H1 (cell line): ENCODE measurements around the gene KCTD11. TPM values are rescaled to one million over a fixed set of nuclear protein-coding genes. Genes with fewer than 3 reads are reported as not detected.

Experiments
- BCL11A ChIP-seq, 2 experiments: IDR thresholded peaks; one replicate each; pipeline ENCODE4 v1.6.1; 2011; ENCODE audit warnings: low read depth in 2 of 2, low read length in 2 of 2, mild to moderate bottlenecking in 2 of 2
- CBX8 ChIP-seq: fragments of 300-800, 300-1000 bp; sonication (generic); IDR thresholded peaks from 2 replicates; pipeline ENCODE4 v1.7.1; 2016; ENCODE audit warnings: low read depth, low read length, borderline replicate concordance
- CHD1 ChIP-seq: IDR thresholded peaks from 2 replicates; pipeline ENCODE4 v1.6.1; 2012; ENCODE audit warnings: low read depth, low read length, improper control_type of control experiment
- EZH2 ChIP-seq: fragments of 200-600 bp; sonication (generic); IDR thresholded peaks from 2 replicates; pipeline ENCODE4 v1.7.1; 2012; ENCODE audit warnings: low read depth, mild to moderate bottlenecking, moderate library complexity, low read length, inconsistent platforms; ENCODE audit not compliant: severe bottlenecking
- NANOG ChIP-seq: IDR thresholded peaks from 2 replicates; pipeline ENCODE4 v1.6.1; 2011; ENCODE audit warnings: low read length, low read depth, mild to moderate bottlenecking, inconsistent platforms; ENCODE audit not compliant: insufficient read depth, poor library complexity, severe bottlenecking
- POU5F1 ChIP-seq: IDR thresholded peaks from 2 replicates; pipeline ENCODE4 v1.6.1; 2011; ENCODE audit warnings: low read depth, mild to moderate bottlenecking, low read length, moderate library complexity
- RAD21 ChIP-seq, 2 experiments: IDR thresholded peaks in 1 of 2; conservative IDR thresholded peaks in 1 of 2; 2 replicates each; pipeline ENCODE4 v1.6.1; 2011; ENCODE audit warnings: low read depth in 2 of 2, low read length in 2 of 2, improper control_type of control experiment in 1 of 2, inconsistent platforms in 1 of 2, mild to moderate bottlenecking in 1 of 2, moderate library complexity in 1 of 2
- TAF7 ChIP-seq: optimal IDR thresholded peaks from 2 replicates; pipeline ENCODE3; 2011; ENCODE audit warnings: low read depth, mild to moderate bottlenecking, inconsistent platforms, low read length, moderate library complexity, borderline replicate concordance
- ZNF274 ChIP-seq: IDR thresholded peaks from 2 replicates; pipeline ENCODE4 v1.7.0; 2012; ENCODE audit warnings: low read length, borderline replicate concordance; ENCODE audit errors: extremely low read depth
- polyA plus RNA-seq, 7 experiments: library from polyadenylated mRNA; depleted of rRNA in 3 of 7; stranded (reverse) in 5 of 7; unstranded in 2 of 7; fragments of >200 nt in 5 of 7; fragments of 200-250 nt in 2 of 7; gene quantifications; 1 replicate in 5 of 7; 2 replicates in 1 of 7; 4 replicates in 1 of 7; pipeline versions ENCODE4 v1.2.1 to v1.2.3, GENCODE V29; 2011 to 2013; ENCODE audit warnings: missing spikeins in 2 of 7, mixed read lengths in 2 of 7
- total RNA-seq: library from RNA; stranded (reverse); fragmentation: NEBNext Ultra II Directional; extraction: Animal tissue kit (Norgen Biotek cat#: 25700); gene quantifications from 2 replicates; pipeline ENCODE4 v1.2.1, GENCODE V29; 2021
- TF ChIP-seq, protein P1 (sequence below): fragments of 300-600 bp; sonication (generic); IDR thresholded peaks from 2 replicates; pipeline ENCODE4 v1.7.1; 2012; ENCODE audit warnings: low read length, moderate library complexity, mild to moderate bottlenecking, inconsistent platforms; ENCODE audit not compliant: insufficient replicate concordance

KCTD11 gene
- total and polyA plus RNA-seq, 2 of the 8 experiments (the other 6 are each of a cell fraction or from before 2014, with no cell fraction given): 8.6 to 9.2 TPM

GRCh38 chr17:7323731-7324437 lies 28.1 kb upstream of the KCTD11 start (continued):
- TF ChIP-seq EZH2 (no peak), BCL11A (IDR thresholded peaks at IDR 0.05; ENCODE audit: low read depth in 2 of 2, low read length in 2 of 2) (no peak), RAD21 (IDR thresholded peaks at IDR 0.05 in 1 of 2, conservative IDR thresholded peaks at IDR 0.05 in 1 of 2; ENCODE audit: low read depth in 2 of 2, low read length in 2 of 2) (peak; percentile 74 to 84), NANOG (no peak), TAF7 (no peak), POU5F1 (no peak), ZNF274 (no peak), CBX8 (no peak), CHD1 (no peak)
- TF ChIP-seq, protein P1, sequence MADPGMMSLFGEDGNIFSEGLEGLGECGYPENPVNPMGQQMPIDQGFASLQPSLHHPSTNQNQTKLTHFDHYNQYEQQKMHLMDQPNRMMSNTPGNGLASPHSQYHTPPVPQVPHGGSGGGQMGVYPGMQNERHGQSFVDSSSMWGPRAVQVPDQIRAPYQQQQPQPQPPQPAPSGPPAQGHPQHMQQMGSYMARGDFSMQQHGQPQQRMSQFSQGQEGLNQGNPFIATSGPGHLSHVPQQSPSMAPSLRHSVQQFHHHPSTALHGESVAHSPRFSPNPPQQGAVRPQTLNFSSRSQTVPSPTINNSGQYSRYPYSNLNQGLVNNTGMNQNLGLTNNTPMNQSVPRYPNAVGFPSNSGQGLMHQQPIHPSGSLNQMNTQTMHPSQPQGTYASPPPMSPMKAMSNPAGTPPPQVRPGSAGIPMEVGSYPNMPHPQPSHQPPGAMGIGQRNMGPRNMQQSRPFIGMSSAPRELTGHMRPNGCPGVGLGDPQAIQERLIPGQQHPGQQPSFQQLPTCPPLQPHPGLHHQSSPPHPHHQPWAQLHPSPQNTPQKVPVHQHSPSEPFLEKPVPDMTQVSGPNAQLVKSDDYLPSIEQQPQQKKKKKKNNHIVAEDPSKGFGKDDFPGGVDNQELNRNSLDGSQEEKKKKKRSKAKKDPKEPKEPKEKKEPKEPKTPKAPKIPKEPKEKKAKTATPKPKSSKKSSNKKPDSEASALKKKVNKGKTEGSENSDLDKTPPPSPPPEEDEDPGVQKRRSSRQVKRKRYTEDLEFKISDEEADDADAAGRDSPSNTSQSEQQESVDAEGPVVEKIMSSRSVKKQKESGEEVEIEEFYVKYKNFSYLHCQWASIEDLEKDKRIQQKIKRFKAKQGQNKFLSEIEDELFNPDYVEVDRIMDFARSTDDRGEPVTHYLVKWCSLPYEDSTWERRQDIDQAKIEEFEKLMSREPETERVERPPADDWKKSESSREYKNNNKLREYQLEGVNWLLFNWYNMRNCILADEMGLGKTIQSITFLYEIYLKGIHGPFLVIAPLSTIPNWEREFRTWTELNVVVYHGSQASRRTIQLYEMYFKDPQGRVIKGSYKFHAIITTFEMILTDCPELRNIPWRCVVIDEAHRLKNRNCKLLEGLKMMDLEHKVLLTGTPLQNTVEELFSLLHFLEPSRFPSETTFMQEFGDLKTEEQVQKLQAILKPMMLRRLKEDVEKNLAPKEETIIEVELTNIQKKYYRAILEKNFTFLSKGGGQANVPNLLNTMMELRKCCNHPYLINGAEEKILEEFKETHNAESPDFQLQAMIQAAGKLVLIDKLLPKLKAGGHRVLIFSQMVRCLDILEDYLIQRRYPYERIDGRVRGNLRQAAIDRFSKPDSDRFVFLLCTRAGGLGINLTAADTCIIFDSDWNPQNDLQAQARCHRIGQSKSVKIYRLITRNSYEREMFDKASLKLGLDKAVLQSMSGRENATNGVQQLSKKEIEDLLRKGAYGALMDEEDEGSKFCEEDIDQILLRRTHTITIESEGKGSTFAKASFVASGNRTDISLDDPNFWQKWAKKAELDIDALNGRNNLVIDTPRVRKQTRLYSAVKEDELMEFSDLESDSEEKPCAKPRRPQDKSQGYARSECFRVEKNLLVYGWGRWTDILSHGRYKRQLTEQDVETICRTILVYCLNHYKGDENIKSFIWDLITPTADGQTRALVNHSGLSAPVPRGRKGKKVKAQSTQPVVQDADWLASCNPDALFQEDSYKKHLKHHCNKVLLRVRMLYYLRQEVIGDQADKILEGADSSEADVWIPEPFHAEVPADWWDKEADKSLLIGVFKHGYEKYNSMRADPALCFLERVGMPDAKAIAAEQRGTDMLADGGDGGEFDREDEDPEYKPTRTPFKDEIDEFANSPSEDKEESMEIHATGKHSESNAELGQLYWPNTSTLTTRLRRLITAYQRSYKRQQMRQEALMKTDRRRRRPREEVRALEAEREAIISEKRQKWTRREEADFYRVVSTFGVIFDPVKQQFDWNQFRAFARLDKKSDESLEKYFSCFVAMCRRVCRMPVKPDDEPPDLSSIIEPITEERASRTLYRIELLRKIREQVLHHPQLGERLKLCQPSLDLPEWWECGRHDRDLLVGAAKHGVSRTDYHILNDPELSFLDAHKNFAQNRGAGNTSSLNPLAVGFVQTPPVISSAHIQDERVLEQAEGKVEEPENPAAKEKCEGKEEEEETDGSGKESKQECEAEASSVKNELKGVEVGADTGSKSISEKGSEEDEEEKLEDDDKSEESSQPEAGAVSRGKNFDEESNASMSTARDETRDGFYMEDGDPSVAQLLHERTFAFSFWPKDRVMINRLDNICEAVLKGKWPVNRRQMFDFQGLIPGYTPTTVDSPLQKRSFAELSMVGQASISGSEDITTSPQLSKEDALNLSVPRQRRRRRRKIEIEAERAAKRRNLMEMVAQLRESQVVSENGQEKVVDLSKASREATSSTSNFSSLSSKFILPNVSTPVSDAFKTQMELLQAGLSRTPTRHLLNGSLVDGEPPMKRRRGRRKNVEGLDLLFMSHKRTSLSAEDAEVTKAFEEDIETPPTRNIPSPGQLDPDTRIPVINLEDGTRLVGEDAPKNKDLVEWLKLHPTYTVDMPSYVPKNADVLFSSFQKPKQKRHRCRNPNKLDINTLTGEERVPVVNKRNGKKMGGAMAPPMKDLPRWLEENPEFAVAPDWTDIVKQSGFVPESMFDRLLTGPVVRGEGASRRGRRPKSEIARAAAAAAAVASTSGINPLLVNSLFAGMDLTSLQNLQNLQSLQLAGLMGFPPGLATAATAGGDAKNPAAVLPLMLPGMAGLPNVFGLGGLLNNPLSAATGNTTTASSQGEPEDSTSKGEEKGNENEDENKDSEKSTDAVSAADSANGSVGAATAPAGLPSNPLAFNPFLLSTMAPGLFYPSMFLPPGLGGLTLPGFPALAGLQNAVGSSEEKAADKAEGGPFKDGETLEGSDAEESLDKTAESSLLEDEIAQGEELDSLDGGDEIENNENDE: no peak
